ENCODE data around the gene MMP11.

Gene MMP11

GRCh38 chr22:23784215-23784732 is 11.6 kb downstream of the MMP11 start:
- in situ Hi-C loops (cut with HindIII; ENCODE audit: low sequenced_read_pairs) = no loop called here
- H3K4me3 ChIP-seq (ENCODE audit: low read depth, low read length) = no peak overlapping the region
- DNase-seq (ENCODE audit: low read depth, low spot score) = peak; percentile 54
- no peak for TF ChIP-seq CTCF (IDR thresholded peaks at IDR 0.05; ENCODE audit: low read depth, low read length)

GRCh38 chr22:23786261-23786710 is 13.6 kb downstream of the MMP11 start:
- no peak for DNase-seq (ENCODE audit: low read depth, low spot score)
- no peak for TF ChIP-seq CTCF (IDR thresholded peaks at IDR 0.05; ENCODE audit: low read depth, low read length)
- peak overlapping the region; percentile 75 for H3K4me3 ChIP-seq (ENCODE audit: low read depth, low read length)
- in situ Hi-C loops (cut with HindIII; ENCODE audit: low sequenced_read_pairs) = no loop called here

GRCh38 chr22:23786752-23787599 is 14.3 kb downstream of the MMP11 start, which contains the start of gene SMARCB1:
Gene SMARCB1, plus strand, starts transcription at chr22:23786966. Its CDS starts 204 bp downstream, at chr22:23787170.
- in situ Hi-C loops (cut with HindIII; ENCODE audit: low sequenced_read_pairs) = no loop called here
- peak; percentile 89 for DNase-seq (ENCODE audit: low read depth, low spot score)
- peak within 1 kb of the TSS; percentile 75 for H3K4me3 ChIP-seq (ENCODE audit: low read depth, low read length)
- TF ChIP-seq CTCF (IDR thresholded peaks at IDR 0.05; ENCODE audit: low read depth, low read length) = no peak

GRCh38 chr22:23787600-23787896 is 14.9 kb downstream of the MMP11 start:
- TF ChIP-seq CTCF (IDR thresholded peaks at IDR 0.05; ENCODE audit: low read depth, low read length) = no peak
- in situ Hi-C loops (cut with HindIII; ENCODE audit: low sequenced_read_pairs) = no loop called here
- peak overlapping the region; percentile 75 for H3K4me3 ChIP-seq (ENCODE audit: low read depth, low read length)
- no peak for DNase-seq (ENCODE audit: low read depth, low spot score)

- in situ Hi-C loops (cut with HindIII; ENCODE audit: low sequenced_read_pairs) = no loop called here
- peak overlapping the region; percentile 75 for H3K4me3 ChIP-seq (ENCODE audit: low read depth, low read length)
- TF ChIP-seq CTCF (IDR thresholded peaks at IDR 0.05; ENCODE audit: low read depth, low read length) = no peak
- no peak for DNase-seq (ENCODE audit: low read depth, low spot score)
Observed at GRCh38 chr22:23787910-23788309, 15.3 kb downstream of the MMP11 start.

GRCh38 chr22:23789121-23789520 is 16.5 kb downstream of the MMP11 start:
- TF ChIP-seq CTCF (IDR thresholded peaks at IDR 0.05; ENCODE audit: low read depth, low read length) = no peak
- no peak for DNase-seq (ENCODE audit: low read depth, low spot score)
- in situ Hi-C loops (cut with HindIII; ENCODE audit: low sequenced_read_pairs) = no loop called here
- no peak overlapping the region for H3K4me3 ChIP-seq (ENCODE audit: low read depth, low read length)

Data from astrocyte of the spinal cord (primary cell).